Endodermal cell (in vitro differentiated cells): ENCODE data around the gene PROC. TPM values are rescaled to one million over a fixed set of nuclear protein-coding genes. Genes with fewer than 3 reads are reported as not detected.

ENCODE experiments used
- DNase-seq: peaks from one replicate; pipeline ENCODE4 v3.0.0-alpha.2; 2017
- H3K27ac ChIP-seq: 2 replicates; pipeline ENCODE4 v1.5.1; 2013; ENCODE audit warnings: mild to moderate bottlenecking, low read depth, low read length, moderate library complexity
- H3K27me3 ChIP-seq: 2 replicates; pipeline ENCODE4 v1.6.1; 2013; ENCODE audit warnings: mild to moderate bottlenecking, low read length, moderate library complexity; ENCODE audit not compliant: insufficient read depth, control insufficient read depth, poor library complexity, severe bottlenecking
- H3K36me3 ChIP-seq: 2 replicates; pipeline ENCODE4 v1.7.0; 2013; ENCODE audit warnings: mild to moderate bottlenecking, low read length, moderate library complexity; ENCODE audit not compliant: control insufficient read depth, insufficient read depth
- H3K4me1 ChIP-seq: one replicate; pipeline ENCODE4 v1.7.0; 2013; ENCODE audit warnings: low read length; ENCODE audit not compliant: control insufficient read depth, insufficient read depth
- H3K4me3 ChIP-seq: 2 replicates; pipeline ENCODE4 v1.5.1; 2013; ENCODE audit warnings: mild to moderate bottlenecking, low read length, moderate library complexity
- H3K9ac ChIP-seq: 2 replicates; pipeline ENCODE4 v1.6.1; 2013; ENCODE audit warnings: mild to moderate bottlenecking, low read length, moderate library complexity; ENCODE audit not compliant: poor library complexity, severe bottlenecking; ENCODE audit errors: extremely low read depth
- H3K9me3 ChIP-seq: 2 replicates; pipeline ENCODE4 v1.6.1; 2013; ENCODE audit warnings: mild to moderate bottlenecking, low read length, moderate library complexity; ENCODE audit not compliant: control insufficient read depth
- H3K27ac Mint-ChIP-seq: 2 replicates; pipeline ENCODE4 v1.8.0; 2020; ENCODE audit warnings: mixed read lengths
- H3K27me3 Mint-ChIP-seq: 2 replicates; pipeline ENCODE4 v1.8.0; 2021; ENCODE audit warnings: mild to moderate bottlenecking, mixed read lengths; ENCODE audit not compliant: insufficient read depth
- H3K36me3 Mint-ChIP-seq: 2 replicates; pipeline ENCODE4 v1.8.0; 2020; ENCODE audit warnings: low read depth, mixed read lengths
- H3K4me1 Mint-ChIP-seq: 2 replicates; pipeline ENCODE4 v1.8.0; 2020; ENCODE audit warnings: mixed read lengths
- H3K4me3 Mint-ChIP-seq: 2 replicates; pipeline ENCODE4 v1.8.0; 2020; ENCODE audit warnings: mild to moderate bottlenecking, moderate library complexity, mixed read lengths
- H3K9me3 Mint-ChIP-seq: 2 replicates; pipeline ENCODE4 v1.8.0; 2020; ENCODE audit warnings: mild to moderate bottlenecking, mixed read lengths
- CTCF ChIP-seq: fragments of 200-600 bp; sonication (generic); conservative IDR thresholded peaks from 2 replicates; pipeline ENCODE4 v1.5.0; 2021; ENCODE audit warnings: antibody characterized with exemption, mild to moderate bottlenecking
- WGBS, 2 experiments: methylation state at CpG; one replicate each; pipeline versions ENCODE4 v1.1.5 to v1.1.7; 2013; ENCODE audit warnings: missing lambda C conversion rate in 2 of 2, mixed read lengths in 1 of 2; ENCODE audit not compliant: insufficient coverage in 1 of 2, insufficient read length in 1 of 2; 5-methylcytosine and 5-hydroxymethylcytosine counted together
- microRNA-seq: library from miRNA; unstranded; fragments of <30 nt; microRNA quantifications from one replicate; pipeline ENCODE4 v1.2.0, GENCODE V29; 2020; ENCODE audit warnings: borderline microRNAs expressed
- total RNA-seq, 2 donors: library from RNA; stranded (reverse); fragmentation: NEBNext Ultra II Directional in 1 of 2; extraction: Animal tissue kit (Norgen Biotek cat#: 25700) in 1 of 2; gene quantifications; 2 replicates in 1 of 2; 3 replicates in 1 of 2; pipeline ENCODE4 v1.2.1, GENCODE V29; 2021

Gene PROC
- total RNA-seq, 2 donors from 2014 or later = 0.46 to 0.51 TPM

- H3K27me3 Mint-ChIP-seq = no peaks in the 10 kb centered on the region
Measured at GRCh38 chr2:127475788-127476187, 57.6 kb downstream of the PROC start.

More at GRCh38 chr2:127475788-127476187, 57.6 kb downstream of the PROC start:
- 95 to 100% methylated on average over 2 of the region's 2 CpGs for WGBS, 2 experiments
- no peak overlapping the region for H3K9ac ChIP-seq
- H3K27ac ChIP-seq = no peak overlapping the region
- DNase-seq = no peak
- no peak overlapping the region for H3K27ac Mint-ChIP-seq
- peaks cover 5% of the 10 kb centered on the region for H3K4me1 Mint-ChIP-seq
- H3K36me3 ChIP-seq = peaks cover 36% of the 10 kb centered on the region
- no peak overlapping the region for H3K4me3 Mint-ChIP-seq
- no peak overlapping the region for H3K4me3 ChIP-seq
- H3K9me3 ChIP-seq = peaks cover 11% of the 10 kb centered on the region
- H3K4me1 ChIP-seq = no peaks in the 10 kb centered on the region
- no peaks in the 10 kb centered on the region for H3K27me3 ChIP-seq
- peaks cover 2% of the 10 kb centered on the region for H3K9me3 Mint-ChIP-seq
- no peak for TF ChIP-seq CTCF
- H3K36me3 Mint-ChIP-seq = peaks cover 3% of the 10 kb centered on the region

Small RNA genes lying within 50 kb of the gene (microRNA-seq; reads per million reads assigned to microRNA genes)
- gene MIR4783 = not detected

Other genes starting within 250 kb of the PROC start
- 1 to 10 TPM; 4.4 to 4.9 TPM for gene CYP27C1, start 198.1 kb upstream of the PROC start, total RNA-seq
- gene ERCC3, start 124.3 kb upstream of the PROC start, total RNA-seq = 10 to 100 TPM; 64.5 to 72.6 TPM
- gene MAP3K2, start 30.5 kb upstream of the PROC start, total RNA-seq = 10 to 100 TPM; 27.9 to 31.6 TPM
- 100 to 1,000 TPM in 1 of 2 donors, 10 to 100 TPM in 1; 91.4 to 107 TPM for gene IWS1, start 108.1 kb downstream of the PROC start, total RNA-seq
- under 1 TPM in 1 of 2 donors, not detected in 1; 0.11 TPM for gene MYO7B, start 117.3 kb downstream of the PROC start, total RNA-seq
- under 1 TPM in 1 of 2 donors, not detected in 1; 0.24 TPM for gene GPR17, start 227.7 kb downstream of the PROC start, total RNA-seq